ENCODE measurements around the gene CXCL8. TPM values are rescaled to one million over a fixed set of nuclear protein-coding genes. Genes with fewer than 3 reads are reported as not detected.
A peak's percentile ranks its signal among the peaks of the same experiment; 100 is the strongest.

CXCL8 gene
- total and polyA plus RNA-seq, 9 of the 15 experiments (the other 6 are each of a cell fraction or from before 2014, with no cell fraction given): 1.6 to 7.7 (median 3.3) TPM

DNA sequence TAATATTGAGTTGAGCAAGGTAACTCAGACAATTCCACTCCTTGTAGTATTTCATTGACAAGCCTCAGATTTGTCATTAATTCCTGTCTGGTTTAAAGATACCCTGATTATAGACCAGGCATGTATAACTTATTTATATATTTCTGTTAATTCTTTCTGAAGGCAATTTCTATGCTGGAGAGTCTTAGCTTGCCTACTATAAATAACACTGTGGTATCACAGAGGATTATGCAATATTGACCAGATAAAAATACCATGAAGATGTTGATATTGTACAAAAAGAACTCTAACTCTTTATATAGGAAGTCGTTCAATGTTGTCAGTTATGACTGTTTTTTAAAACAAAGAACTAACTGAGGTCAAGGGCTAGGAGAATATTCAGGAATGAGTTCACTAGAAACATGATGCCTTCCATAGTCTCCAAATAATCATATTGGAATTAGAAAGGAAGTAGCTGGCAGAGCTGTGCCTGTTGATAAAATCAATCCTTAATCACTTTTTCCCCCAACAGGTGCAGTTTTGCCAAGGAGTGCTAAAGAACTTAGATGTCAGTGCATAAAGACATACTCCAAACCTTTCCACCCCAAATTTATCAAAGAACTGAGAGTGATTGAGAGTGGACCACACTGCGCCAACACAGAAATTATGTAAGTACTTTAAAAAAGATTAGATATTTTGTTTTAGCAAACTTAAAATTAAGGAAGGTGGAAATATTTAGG, 821 bp downstream of the CXCL8 start:
- H3K79me2 ChIP-seq (ENCODE audit: control insufficient read depth, insufficient read depth, low read length): no peaks in the 10 kb centered on the region
- ChIA-PET POLR2A (interaction anchor here (1.0 to 1.2 kb wide), 2 partner anchors 10 to 53 kb away, joined by 3 to 4 read pairs; no protein-coding TSS in a partner anchor), CTCF (ENCODE audit: low intra/inter-chr PET ratio) (no interaction called here)
- DNase-seq (ENCODE audit: extremely low read depth in 1 of 4, low spot score in 3 of 4) (no peak), FAIRE-seq (no peak), ATAC-seq (no peak)
- WGBS (ENCODE audit: insufficient coverage, low coverage, missing lambda C conversion rate): 43% methylated on average over 2 of the region's 2 CpGs
- H3K9me1 ChIP-seq (ENCODE audit: control insufficient read depth, insufficient read depth, low read length): no peaks in the 10 kb centered on the region
- H2AFZ ChIP-seq (ENCODE audit: low read depth, low read length): 0 out of 2 replicates have a peak overlapping the region, but pooled peaks have one; percentile 36
- no peak overlapping the region; the same call in 2 of the 3 replicates for H3K27ac ChIP-seq (ENCODE audit: extremely low read depth, low read depth, low read length)
- in situ Hi-C loops (cut with MboI): no loop called here
- intact Hi-C loops (cut with micrococcal nuclease): no loop called here
- no peak overlapping the region for H3K4me3 ChIP-seq
- H4K20me1 ChIP-seq (replicated peaks; ENCODE audit: control insufficient read depth, insufficient read depth, low read length): no peaks in the 10 kb centered on the region
- no peak overlapping the region for H3K9ac ChIP-seq (ENCODE audit: insufficient read depth in 1 of 2, low read depth in 2 of 2, low read length in 2 of 2)
- no peak overlapping the region for H3K4me2 ChIP-seq (ENCODE audit: insufficient read depth, low read length)
- H3K9me3 ChIP-seq (replicated peaks; ENCODE audit: control insufficient read depth, insufficient read depth, low read depth, low read length): no peaks in the 10 kb centered on the region
- no peaks in the 10 kb centered on the region for H3K27me3 ChIP-seq (ENCODE audit: control insufficient read depth in 2 of 2, insufficient read depth in 2 of 2, low read length in 2 of 2)
- peaks cover 0 to 14% of the 10 kb centered on the region in 2 experiments; a peak in 3 of 5 replicates for H3K4me1 ChIP-seq (replicated peaks in 1 of 2; ENCODE audit: control insufficient read depth in 2 of 2, insufficient read depth in 2 of 2, low read length in 2 of 2)
- no peaks in the 10 kb centered on the region for H3K36me3 ChIP-seq (ENCODE audit: control insufficient read depth, insufficient read depth, low read length)
- BruUV-seq (replicated peaks): no TSS peak
- no peak for TF ChIP-seq SIRT6 (IDR thresholded peaks at IDR 0.05; ENCODE audit: low read depth, low read length)
- TF ChIP-seq ZNF324 (CRISPR knock-in tag; IDR thresholded peaks at IDR 0.05): no peak
- no peak for TF ChIP-seq CEBPG (CRISPR knock-in tag; IDR thresholded peaks at IDR 0.05)
- TF ChIP-seq CEBPG (tag; conservative IDR thresholded peaks at IDR 0.05 in 1 of 2, IDR thresholded peaks at IDR 0.05 in 1 of 2): peak; percentile 62 to 81
- peak; percentile 78 for TF ChIP-seq SMAD1 (IDR thresholded peaks at IDR 0.05; ENCODE audit: low read depth, low read length, partially characterized antibody)
- TF ChIP-seq MAZ (CRISPR knock-in tag; conservative IDR thresholded peaks at IDR 0.05 in 1 of 2, IDR thresholded peaks at IDR 0.05 in 1 of 2): no peak
- no peak for TF ChIP-seq FOXA3 (CRISPR knock-in tag; conservative IDR thresholded peaks at IDR 0.05 in 1 of 2, IDR thresholded peaks at IDR 0.05 in 1 of 2)
- 0 out of 2 replicates have a peak, but pooled peaks have one; percentile 17 for TF ChIP-seq ATF3 (IDR thresholded peaks at IDR 0.05)
- TF ChIP-seq ATF3 (CRISPR knock-in tag; conservative IDR thresholded peaks at IDR 0.05): no peak
- TF ChIP-seq, protein P1, sequence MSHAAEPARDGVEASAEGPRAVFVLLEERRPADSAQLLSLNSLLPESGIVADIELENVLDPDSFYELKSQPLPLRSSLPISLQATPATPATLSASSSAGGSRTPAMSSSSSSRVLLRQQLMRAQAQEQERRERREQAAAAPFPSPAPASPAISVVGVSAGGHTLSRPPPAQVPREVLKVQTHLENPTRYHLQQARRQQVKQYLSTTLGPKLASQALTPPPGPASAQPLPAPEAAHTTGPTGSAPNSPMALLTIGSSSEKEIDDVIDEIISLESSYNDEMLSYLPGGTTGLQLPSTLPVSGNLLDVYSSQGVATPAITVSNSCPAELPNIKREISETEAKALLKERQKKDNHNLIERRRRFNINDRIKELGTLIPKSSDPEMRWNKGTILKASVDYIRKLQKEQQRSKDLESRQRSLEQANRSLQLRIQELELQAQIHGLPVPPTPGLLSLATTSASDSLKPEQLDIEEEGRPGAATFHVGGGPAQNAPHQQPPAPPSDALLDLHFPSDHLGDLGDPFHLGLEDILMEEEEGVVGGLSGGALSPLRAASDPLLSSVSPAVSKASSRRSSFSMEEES (CRISPR knock-in tag; IDR thresholded peaks at IDR 0.05): no peak
- TF ChIP-seq CEBPB (tag; IDR thresholded peaks at IDR 0.05): peak; percentile 78
- no peak for TF ChIP-seq CC2D1A (IDR thresholded peaks at IDR 0.05)
- TF ChIP-seq CBFA2T2 (conservative IDR thresholded peaks at IDR 0.05): no peak
- TF ChIP-seq TAF9B (IDR thresholded peaks at IDR 0.05; ENCODE audit: partially characterized antibody): no peak
- no peak for TF ChIP-seq ZNF766 (CRISPR knock-in tag; conservative IDR thresholded peaks at IDR 0.05)
- no peak for TF ChIP-seq KLF16 (IDR thresholded peaks at IDR 0.05)
- no peak for TF ChIP-seq GABPB2 (CRISPR knock-in tag; conservative IDR thresholded peaks at IDR 0.05)
- TF ChIP-seq CBX5 (IDR thresholded peaks at IDR 0.05; ENCODE audit: borderline replicate concordance, low read depth): no peak
- TF ChIP-seq CREBBP (IDR thresholded peaks at IDR 0.05; ENCODE audit: low read depth, low read length): no peak
- TF ChIP-seq DDX20 (tag; IDR thresholded peaks at IDR 0.05; ENCODE audit: low read depth): no peak
- no peak for TF ChIP-seq NONO (IDR thresholded peaks at IDR 0.05; ENCODE audit: low read depth in 2 of 2, low read length in 1 of 2)
- no peak for TF ChIP-seq NCOA4 (IDR thresholded peaks at IDR 0.05; ENCODE audit: partially characterized antibody)
